D721Med (cell line): ENCODE data around the gene SOCS3.

ENCODE experiments used
- DNase-seq: peaks from one replicate; pipeline ENCODE4 v3.0.0; 2011; ENCODE audit warnings: low spot score; ENCODE audit not compliant: insufficient read length
- FAIRE-seq: peaks from 2 replicates; lab custom pipeline; 2011; peaks lifted over from hg19 to GRCh38; lab: Jason Lieb, UNC
- TF ChIP-seq, protein P1 (sequence below): IDR thresholded peaks from 2 replicates; pipeline ENCODE4 v1.5.1; 2012; ENCODE audit warnings: mild to moderate bottlenecking, control low read depth; ENCODE audit not compliant: insufficient read depth; ENCODE audit errors: missing control alignments

The SOCS3 gene

DNA sequence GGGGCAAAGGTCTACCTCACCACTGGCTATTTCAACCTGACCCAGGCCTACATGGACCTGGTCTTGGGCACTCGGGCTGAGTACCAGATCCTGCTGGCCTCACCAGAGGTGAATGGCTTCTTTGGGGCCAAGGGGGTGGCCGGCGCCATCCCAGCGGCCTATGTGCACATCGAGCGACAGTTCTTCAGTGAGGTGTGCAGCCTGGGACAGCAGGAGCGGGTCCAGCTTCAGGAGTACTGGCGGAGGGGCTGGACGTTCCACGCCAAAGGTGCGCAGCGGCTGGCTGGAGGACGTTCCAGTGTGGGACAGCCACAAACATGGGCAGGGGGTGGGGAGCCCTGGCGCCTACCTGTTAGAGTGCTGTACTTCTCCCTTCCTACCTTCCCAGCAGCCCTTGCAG, 43.9 kb upstream of the SOCS3 start:
- FAIRE-seq (no peak), DNase-seq (no peak)
- TF ChIP-seq, protein P1, sequence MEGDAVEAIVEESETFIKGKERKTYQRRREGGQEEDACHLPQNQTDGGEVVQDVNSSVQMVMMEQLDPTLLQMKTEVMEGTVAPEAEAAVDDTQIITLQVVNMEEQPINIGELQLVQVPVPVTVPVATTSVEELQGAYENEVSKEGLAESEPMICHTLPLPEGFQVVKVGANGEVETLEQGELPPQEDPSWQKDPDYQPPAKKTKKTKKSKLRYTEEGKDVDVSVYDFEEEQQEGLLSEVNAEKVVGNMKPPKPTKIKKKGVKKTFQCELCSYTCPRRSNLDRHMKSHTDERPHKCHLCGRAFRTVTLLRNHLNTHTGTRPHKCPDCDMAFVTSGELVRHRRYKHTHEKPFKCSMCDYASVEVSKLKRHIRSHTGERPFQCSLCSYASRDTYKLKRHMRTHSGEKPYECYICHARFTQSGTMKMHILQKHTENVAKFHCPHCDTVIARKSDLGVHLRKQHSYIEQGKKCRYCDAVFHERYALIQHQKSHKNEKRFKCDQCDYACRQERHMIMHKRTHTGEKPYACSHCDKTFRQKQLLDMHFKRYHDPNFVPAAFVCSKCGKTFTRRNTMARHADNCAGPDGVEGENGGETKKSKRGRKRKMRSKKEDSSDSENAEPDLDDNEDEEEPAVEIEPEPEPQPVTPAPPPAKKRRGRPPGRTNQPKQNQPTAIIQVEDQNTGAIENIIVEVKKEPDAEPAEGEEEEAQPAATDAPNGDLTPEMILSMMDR = no peak

DNA sequence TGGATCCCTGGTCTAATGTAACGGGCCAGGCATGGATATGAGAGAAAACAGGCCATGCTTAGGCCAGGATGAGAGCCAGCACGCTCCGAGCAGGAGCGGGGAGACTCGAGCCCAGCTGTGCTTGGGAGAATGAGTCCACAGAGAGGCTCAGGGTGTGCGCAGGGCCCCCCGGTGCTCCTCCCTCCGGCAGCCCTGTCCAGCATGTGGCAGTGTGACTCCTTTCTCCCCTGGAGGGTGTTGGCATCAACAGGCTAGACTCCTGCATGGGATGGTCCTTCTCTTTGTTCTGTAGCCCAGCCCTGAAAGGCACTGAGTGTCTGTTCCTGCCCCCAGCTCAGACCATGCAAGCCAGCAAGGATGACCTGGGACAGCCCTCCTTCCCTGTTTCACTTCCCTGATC, 42.0 kb upstream of the SOCS3 start:
- TF ChIP-seq, protein P1 = no peak
- no peak for FAIRE-seq
- no peak for DNase-seq

DNA sequence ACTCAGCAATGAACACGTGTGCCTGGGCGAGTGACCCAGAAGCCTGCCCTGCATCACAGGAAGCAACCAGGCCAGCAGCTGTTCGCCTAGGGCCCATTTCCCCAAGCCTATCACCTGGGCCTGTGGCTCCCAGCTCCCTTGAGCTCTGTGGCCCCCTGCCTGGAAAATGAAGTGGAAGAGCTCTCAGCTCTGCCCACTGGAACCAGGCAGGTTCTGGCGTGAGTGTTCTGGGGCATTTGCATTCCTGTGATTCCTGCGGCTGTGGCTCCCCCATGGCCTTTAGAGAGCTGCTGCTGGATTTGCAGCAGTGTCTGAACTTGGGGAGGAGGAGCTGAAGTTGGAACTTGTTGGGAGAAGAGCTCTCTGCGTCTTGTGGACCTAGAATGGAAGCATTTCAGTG, 41.4 kb upstream of the SOCS3 start:
- no peak for FAIRE-seq
- TF ChIP-seq, protein P1 = no peak
- DNase-seq = no peak

DNA sequence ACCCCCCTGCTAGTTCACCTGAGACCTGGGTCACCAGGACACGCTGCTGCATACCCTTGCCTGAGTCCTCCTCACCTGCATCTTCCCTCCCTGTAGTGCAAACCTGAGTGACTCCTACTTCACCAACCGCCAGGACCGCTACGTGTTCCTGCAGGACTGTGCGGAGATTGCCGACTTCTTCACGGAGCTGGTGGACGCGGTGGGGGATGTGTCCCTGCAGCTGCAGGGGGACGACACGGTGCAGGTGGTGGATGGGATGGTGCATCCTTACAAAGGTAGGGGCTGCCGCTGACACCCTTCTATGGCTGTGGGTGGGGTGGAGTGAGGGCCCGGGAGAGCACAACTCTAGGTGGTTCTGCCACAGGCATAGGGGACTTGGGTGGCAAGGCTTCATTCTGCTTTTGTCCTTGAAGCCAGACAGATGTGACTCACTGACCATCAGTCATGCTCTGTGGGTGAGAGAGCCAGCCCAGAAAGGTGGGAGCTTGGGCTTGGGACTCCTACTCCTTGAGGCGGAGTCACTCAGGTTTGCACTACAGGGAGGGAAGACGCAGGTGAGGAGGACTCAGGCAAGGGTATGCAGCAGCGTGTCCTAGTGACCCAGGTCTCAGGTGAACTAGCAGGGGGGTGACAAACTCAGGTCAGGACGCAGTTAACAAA, 40.8 kb upstream of the SOCS3 start:
- FAIRE-seq (no peak), DNase-seq (no peak)
- TF ChIP-seq, protein P1 = no peak

DNA sequence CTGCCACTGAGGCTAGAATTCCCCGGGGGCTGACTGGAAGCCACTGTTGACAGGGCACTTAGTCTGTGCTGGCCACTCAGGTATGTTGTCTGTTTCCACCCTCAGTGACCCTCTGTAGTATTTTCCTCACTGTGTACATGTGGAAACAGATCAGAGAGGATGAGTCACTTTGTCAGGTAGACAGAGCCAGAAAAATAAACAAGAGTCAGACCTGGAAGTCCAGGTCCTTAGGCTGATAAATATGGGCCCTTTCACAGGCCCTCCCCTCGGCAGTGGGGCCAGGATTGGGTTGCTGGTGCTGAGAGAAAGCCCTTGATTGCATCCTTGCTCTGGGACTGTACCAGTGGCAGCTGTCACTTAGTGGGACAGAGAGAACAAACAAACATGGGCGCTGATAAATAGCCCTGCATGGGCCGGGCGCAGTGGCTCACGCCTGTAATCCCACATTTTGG, 39.8 kb upstream of the SOCS3 start:
- no peak for FAIRE-seq
- TF ChIP-seq, protein P1 = no peak
- DNase-seq = no peak

DNA sequence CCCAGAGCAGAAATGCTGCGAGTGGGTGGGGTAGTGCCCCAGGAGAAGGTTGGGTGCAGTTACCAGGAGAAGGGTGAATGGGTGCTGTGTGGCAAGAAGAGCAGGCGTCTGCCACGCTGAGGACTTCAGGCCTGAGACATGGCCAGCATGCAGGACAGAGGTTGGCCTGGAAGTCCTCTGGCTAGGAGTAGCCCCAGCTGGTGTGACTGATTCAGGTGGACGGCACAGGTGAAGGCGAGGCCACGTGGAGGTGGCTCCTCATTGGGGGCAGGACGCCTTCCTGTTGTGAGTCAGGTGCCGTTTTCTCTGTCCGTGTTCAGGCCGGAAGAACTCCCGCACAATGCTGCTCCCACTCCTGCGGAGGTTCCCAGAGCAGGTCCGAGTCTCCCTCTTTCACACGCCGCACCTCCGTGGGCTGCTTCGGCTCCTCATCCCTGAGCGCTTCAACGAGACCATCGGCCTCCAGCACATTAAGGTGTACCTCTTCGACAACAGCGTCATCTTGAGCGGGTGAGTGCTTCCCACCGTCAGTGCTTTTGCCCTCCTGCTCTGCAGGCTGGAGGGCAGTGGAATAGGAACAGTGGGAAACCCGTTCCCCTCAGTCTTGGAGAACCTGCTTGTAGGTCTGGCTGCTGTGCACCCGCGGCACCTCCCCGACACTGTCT, 39.3 kb upstream of the SOCS3 start:
- TF ChIP-seq, protein P1 = no peak
- DNase-seq (no peak), FAIRE-seq (no peak)

DNA sequence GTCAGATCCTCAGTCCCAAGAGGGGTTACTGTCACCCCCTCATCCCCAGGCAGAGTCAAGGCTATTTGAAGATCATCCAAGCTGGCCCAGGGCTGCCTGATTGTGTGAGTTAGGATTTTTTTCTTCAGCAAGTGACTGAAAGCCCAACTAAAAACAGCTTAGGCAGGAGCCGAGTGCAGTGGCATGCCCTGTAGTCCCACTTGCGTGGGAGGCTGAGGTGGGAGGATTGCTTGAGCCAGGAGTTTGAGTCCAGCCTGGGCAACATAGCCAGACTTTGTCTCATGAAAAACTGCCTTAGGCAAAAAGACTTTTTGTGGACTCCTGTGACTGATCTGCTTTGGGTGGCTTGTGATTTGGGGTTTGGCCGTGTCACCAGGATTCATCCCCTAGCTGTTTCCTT, 38.5 kb upstream of the SOCS3 start:
- FAIRE-seq (no peak), DNase-seq (no peak)
- TF ChIP-seq, protein P1 = no peak
